ENCODE results near the gene ZNF274.
A peak's percentile ranks its signal among the peaks of the same experiment; 100 is the strongest.
"Not testable (repeated sequence)": the region's sequence is repeated elsewhere in the genome, so short reads cannot be mapped to it uniquely, and the experiment has no call there.

The ZNF274 gene

DNA sequence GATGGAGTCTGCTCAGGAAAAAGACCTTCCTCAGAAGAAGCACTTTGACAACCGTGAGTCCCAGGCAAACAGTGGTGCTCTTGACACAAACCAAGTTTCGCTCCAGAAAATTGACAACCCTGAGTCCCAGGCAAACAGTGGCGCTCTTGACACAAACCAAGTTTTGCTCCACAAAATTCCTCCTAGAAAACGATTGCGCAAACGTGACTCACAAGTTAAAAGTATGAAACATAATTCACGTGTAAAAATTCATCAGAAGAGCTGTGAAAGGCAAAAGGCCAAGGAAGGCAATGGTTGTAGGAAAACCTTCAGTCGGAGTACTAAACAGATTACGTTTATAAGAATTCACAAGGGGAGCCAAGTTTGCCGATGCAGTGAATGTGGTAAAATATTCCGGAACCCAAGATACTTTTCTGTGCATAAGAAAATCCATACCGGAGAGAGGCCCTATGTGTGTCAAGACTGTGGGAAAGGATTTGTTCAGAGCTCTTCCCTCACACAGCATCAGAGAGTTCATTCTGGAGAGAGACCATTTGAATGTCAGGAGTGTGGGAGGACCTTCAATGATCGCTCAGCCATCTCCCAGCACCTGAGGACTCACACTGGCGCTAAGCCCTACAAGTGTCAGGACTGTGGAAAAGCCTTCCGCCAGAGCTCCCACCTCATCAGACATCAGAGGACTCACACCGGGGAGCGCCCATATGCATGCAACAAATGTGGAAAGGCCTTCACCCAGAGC is 29.6 kb downstream of the ZNF274 start:
- no peak for DNase-seq (ENCODE audit: low read depth in 2 of 2)

- no peak for DNase-seq (ENCODE audit: low read depth in 2 of 2)
Observed at GRCh38 chr19:58213075-58213369, 30.2 kb downstream of the ZNF274 start.

DNA sequence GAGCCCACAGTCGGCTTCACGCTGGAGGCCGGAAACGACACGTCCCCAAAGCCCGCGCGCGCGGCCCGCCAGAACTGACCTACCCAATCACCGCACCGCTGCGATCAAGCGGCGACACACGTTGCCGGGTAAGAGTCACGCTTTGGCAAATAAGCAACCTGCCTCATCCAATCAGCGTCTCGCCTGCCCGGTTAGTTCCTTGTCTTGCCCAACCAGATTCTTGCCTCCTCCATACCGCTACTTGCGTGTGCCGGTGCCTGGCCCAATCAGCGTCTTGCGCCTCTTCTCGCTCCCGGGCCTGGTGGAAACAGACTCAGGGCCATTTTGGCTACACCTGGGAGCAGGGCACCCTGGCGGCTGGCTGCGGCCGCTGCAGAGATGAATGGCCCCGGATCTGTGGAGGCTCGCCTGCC is 34.2 kb downstream of the ZNF274 start:
- DNase-seq (ENCODE audit: low read depth in 2 of 2) = no peak

GRCh38 chr19:58217607-58218391 is 34.9 kb downstream of the ZNF274 start:
- DNase-seq (ENCODE audit: low read depth in 2 of 2) = no peak

GRCh38 chr19:58218899-58219298 is 36.0 kb downstream of the ZNF274 start:
- no peak for DNase-seq (ENCODE audit: low read depth in 2 of 2)

GRCh38 chr19:58227964-58228584 is 45.2 kb downstream of the ZNF274 start:
- no peak for DNase-seq (ENCODE audit: low read depth in 2 of 2)

DNA sequence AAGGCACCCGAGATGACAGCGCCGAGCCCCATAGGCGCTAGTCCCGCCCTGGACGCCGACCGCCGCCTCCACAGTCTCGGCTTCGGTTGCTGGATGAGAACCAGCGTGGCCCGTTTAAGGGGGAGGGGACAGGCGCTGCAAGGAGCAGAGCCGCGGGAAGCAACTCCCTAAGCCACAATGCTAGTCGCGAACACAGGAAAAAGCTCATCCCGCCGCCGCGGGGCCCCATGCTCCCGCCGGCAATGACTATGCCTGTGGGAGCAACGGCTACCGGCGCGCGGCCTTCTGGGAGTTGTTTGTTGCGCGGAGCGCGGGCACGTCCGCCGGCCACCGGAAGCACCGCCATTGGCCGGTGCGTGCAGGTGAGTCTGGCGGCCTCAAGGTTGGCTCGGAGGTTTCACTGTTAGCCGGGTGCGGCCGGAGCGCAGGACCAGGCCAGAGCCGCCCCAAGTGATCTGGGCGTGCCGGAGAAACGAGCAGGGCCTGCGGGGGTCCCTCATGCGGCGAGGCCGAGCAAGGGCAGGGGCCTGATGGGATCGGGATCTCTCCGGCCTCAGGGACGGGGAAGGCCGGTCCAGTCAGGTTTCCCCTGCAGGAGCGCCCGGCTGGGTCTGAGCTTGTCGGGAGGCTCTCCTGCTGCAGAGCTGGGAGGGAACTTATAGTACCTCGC is 45.9 kb downstream of the ZNF274 start, which contains the start of gene ZNF544:
Gene ZNF544, plus strand, starts transcription at position 330 of the 670 bp plus-strand sequence. CDS start 15,110 bp downstream, outside the sequence.
- peak; percentile 28 to 30 for DNase-seq (ENCODE audit: low read depth in 2 of 2)

- DNase-seq (ENCODE audit: low read depth in 2 of 2) = no peak
Observed at GRCh38 chr19:58229255-58229639, 46.4 kb downstream of the ZNF274 start.

DNA sequence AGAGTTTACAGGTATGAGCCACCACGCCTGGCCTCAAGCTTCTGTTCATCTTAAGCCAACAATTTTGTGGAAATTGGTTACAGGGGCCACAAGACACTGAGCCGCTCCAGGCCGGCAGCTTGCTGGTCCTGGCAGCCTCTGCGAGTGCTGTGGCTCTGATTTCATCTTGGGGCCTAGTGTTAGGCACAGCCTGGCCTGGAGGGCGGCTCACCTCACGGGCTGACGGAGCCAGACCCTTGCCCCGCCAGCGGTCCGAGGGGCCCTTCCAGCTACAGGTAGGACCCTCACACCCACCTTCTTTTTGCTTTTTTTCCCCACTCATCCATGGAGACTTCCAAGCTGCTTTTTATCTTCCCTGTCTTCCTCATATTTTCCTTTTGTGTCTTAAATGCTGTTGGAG is 54.5 kb downstream of the ZNF274 start:
- no peak for DNase-seq (ENCODE audit: low read depth in 2 of 2)

GRCh38 chr19:58243351-58243750 is 60.5 kb downstream of the ZNF274 start:
- DNase-seq (ENCODE audit: low read depth in 2 of 2) = no peak

DNA sequence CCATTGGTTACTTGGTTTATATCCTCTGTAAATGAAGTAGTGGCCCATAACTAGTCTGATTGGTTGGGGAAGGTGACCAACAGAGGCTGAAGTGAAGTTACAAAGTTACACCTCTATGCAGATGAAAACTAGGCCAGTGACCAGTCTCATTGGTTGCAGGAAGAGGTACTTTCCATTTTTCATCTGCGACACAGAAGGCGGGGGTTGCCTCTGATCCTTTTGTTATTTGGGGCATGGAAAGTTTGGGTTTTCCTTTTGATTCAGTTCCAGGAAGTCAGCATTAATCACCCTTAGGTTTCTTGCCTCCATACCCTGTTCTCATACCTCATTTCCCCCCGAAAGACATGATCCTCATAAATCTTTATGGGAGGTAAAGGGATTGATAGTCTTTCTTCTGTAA is 66.0 kb downstream of the ZNF274 start:
- no peak for DNase-seq (ENCODE audit: low read depth in 2 of 2)

DNA sequence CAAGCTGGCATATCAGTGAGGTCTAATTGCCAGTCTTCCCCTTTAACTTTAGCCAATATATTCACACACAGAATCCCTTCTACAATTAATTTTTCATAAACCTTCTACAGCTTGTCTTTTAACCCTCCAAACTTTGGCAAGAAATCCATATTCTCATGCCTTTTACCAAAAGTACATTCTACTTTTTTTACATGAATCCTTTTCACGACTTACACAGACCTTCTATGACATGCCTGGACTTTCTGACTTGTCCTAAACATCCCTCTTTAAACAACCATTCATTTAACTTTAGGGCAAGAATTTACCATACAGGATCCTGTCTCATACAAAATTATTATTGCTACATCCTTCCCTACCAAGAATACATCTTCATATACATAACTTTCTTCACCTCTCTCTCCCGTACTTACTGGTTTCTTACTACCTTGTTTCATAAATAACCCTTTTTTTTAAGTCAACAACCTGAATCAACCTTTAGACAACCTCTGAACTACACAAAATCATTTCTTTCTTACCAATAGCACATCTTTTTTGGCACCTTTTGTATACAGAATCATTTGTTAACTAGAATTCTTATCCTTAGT is 69.3 kb downstream of the ZNF274 start:
- DNase-seq (ENCODE audit: low read depth in 2 of 2) = no peak

DNA sequence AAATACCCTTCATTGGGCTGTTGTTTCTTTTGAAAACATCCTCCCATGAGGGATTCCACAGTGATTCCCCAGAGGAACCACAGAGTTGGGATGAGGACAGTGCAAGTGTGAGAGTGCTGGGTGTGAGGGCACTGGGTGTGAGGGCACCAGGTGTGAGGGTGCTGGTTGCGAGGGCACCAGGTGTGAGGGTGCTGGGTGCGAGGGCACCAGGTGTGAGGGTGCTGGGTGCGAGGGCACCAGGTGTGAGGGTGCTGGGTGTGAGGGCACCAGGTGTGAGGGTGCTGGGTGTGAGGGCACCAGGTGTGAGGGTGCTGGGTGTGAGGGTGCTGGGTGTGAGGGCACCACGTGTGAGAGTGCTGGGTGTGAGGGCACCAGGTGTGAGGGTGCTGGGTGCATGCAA is 75.4 kb downstream of the ZNF274 start:
- DNase-seq (ENCODE audit: low read depth in 2 of 2) = not testable (repeated sequence)

DNA sequence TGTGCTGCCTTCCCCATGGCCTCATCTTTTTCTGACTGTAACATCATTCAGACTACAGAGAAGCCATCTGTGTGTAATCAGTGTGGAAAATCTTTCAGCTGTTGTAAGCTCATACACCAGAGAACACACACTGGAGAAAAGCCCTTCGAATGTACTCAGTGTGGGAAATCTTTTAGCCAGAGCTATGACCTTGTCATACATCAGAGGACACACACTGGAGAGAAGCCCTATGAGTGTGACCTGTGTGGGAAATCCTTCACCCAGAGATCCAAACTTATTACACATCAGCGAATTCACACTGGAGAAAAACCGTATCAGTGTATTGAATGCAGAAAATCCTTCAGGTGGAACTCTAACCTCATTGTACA is 78.7 kb downstream of the ZNF274 start:
- no peak for DNase-seq (ENCODE audit: low read depth in 2 of 2)

GRCh38 chr19:58261968-58262921 is 79.4 kb downstream of the ZNF274 start:
- no peak for DNase-seq (ENCODE audit: low read depth in 2 of 2)

DNA sequence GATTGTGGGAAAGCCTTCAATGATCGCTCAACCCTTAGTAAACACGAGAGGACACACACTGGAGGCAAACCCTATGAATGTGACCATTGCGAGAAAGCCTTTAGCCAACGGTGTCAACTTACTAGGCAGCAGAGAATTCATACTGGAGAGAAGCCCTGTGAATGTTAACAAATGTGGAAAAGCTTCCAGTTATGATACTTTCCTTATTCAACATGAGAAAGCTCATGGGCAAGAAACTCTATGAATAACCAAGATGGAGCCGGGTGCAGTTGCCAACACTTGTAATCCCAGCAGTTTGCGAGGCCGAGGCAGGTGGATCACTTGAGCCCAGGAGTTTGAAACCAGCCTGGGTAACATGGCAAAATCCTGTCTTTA is 80.0 kb downstream of the ZNF274 start:
- no peak for DNase-seq (ENCODE audit: low read depth in 2 of 2)

Data from fibroblast of skin of left quadriceps (primary cell).